GM19455 (cell line): ENCODE measurements around the gene KCNQ2.
"Not testable (repeated sequence)": the region's sequence is repeated elsewhere in the genome, so short reads cannot be mapped to it uniquely, and the experiment has no call there.

Experiments
- ATAC-seq: cut with Tn5 transposase; IDR thresholded peaks from one replicate; pipeline ENCODE4 v1.9.1; 2021; ENCODE audit not compliant: unreplicated experiment

Gene KCNQ2

GRCh38 chr20:63471981-63472831, at the start of gene KCNQ2:
Gene KCNQ2, minus strand, starts transcription at chr20:63472655. Its CDS starts 192 bp downstream, at chr20:63472463.
- no peak for ATAC-seq

GRCh38 chr20:63521602-63522001, 49.1 kb upstream of the KCNQ2 start:
- ATAC-seq, result no peak

GRCh38 chr20:63520934-63521601, 48.6 kb upstream of the KCNQ2 start:
- peak; percentile 57 for ATAC-seq

- ATAC-seq, result peak; percentile 65
Measured at GRCh38 chr20:63520504-63520933, 48.1 kb upstream of the KCNQ2 start, which contains the start of gene PPDPF. Gene PPDPF, plus strand, starts transcription at chr20:63520765. Its CDS starts 544 bp downstream, at chr20:63521309.

- ATAC-seq, result peak; percentile 32
Measured at GRCh38 chr20:63519668-63520503, 47.4 kb upstream of the KCNQ2 start.

GRCh38 chr20:63518946-63519667, 46.7 kb upstream of the KCNQ2 start:
- ATAC-seq, result no peak

- ATAC-seq, result no peak
Measured at GRCh38 chr20:63518351-63518861, 46.0 kb upstream of the KCNQ2 start.

GRCh38 chr20:63517376-63518309, 45.2 kb upstream of the KCNQ2 start:
- ATAC-seq, result no peak

- not testable (repeated sequence) for ATAC-seq
Measured at GRCh38 chr20:63514520-63514919, 42.1 kb upstream of the KCNQ2 start.

GRCh38 chr20:63513207-63513606, 40.8 kb upstream of the KCNQ2 start:
- ATAC-seq, result no peak

GRCh38 chr20:63509088-63509564, 36.7 kb upstream of the KCNQ2 start:
- no peak for ATAC-seq

- ATAC-seq, result no peak
Measured at GRCh38 chr20:63508072-63508768, 35.8 kb upstream of the KCNQ2 start.

GRCh38 chr20:63507083-63507743, 34.8 kb upstream of the KCNQ2 start:
- ATAC-seq, result no peak

- no peak for ATAC-seq
Measured at GRCh38 chr20:63505723-63506122, 33.3 kb upstream of the KCNQ2 start.

- ATAC-seq, result no peak
Measured at GRCh38 chr20:63505281-63505680, 32.8 kb upstream of the KCNQ2 start.

GRCh38 chr20:63504642-63505041, 32.2 kb upstream of the KCNQ2 start:
- ATAC-seq, result no peak

- ATAC-seq, result no peak
Measured at GRCh38 chr20:63503524-63503923, 31.1 kb upstream of the KCNQ2 start.

GRCh38 chr20:63502671-63503172, 30.3 kb upstream of the KCNQ2 start:
- no peak for ATAC-seq
